GM04504 (cell line): Measurements from ENCODE around the gene RETN.
A peak's percentile ranks its signal among the peaks of the same experiment; 100 is the strongest.

Experiments
- DNase-seq: peaks from one replicate; pipeline ENCODE4 v3.0.0-alpha.2; 2012; ENCODE audit warnings: low read depth

RETN gene

GRCh38 chr19:7668842-7669241, at the start of gene RETN:
Gene RETN (plus strand): TSS chr19:7669049. CDS start chr19:7669327, 278 bp downstream.
- DNase-seq, result no peak

- no peak for DNase-seq
Measured at GRCh38 chr19:7619671-7620441, 49.0 kb upstream of the RETN start.

GRCh38 chr19:7620442-7621412, 48.1 kb upstream of the RETN start:
- DNase-seq, result no peak

GRCh38 chr19:7622933-7623685, 45.7 kb upstream of the RETN start:
- no peak for DNase-seq

- DNase-seq, result no peak
Measured at GRCh38 chr19:7623725-7624603, 44.9 kb upstream of the RETN start.

- no peak for DNase-seq
Measured at GRCh38 chr19:7624810-7625209, 44.0 kb upstream of the RETN start.

GRCh38 chr19:7625763-7626372, 43.0 kb upstream of the RETN start:
- DNase-seq, result no peak

GRCh38 chr19:7627166-7627565, 41.7 kb upstream of the RETN start:
- DNase-seq, result no peak

- no peak for DNase-seq
Measured at GRCh38 chr19:7628589-7629311, 40.1 kb upstream of the RETN start.

- DNase-seq, result peak; percentile 99
Measured at GRCh38 chr19:7629347-7630054, 39.3 kb upstream of the RETN start, which contains the start of the genes PET100 and XAB2. Gene PET100 (plus strand): TSS chr19:7629793. CDS start chr19:7629834, 41 bp downstream. Gene XAB2 (minus strand): TSS chr19:7629545. CDS start chr19:7629527, 18 bp downstream.

- no peak for DNase-seq
Measured at GRCh38 chr19:7631577-7631976, 37.3 kb upstream of the RETN start.

GRCh38 chr19:7632340-7633203, 36.3 kb upstream of the RETN start:
- no peak for DNase-seq

GRCh38 chr19:7633698-7634097, 35.2 kb upstream of the RETN start, which contains the start of gene PCP2:
Gene PCP2 (minus strand): TSS chr19:7633719. CDS start chr19:7633457, 262 bp downstream.
- DNase-seq, result no peak

- no peak for DNase-seq
Measured at GRCh38 chr19:7635670-7636069, 33.2 kb upstream of the RETN start.

- DNase-seq, result no peak
Measured at GRCh38 chr19:7636317-7636690, 32.5 kb upstream of the RETN start.

GRCh38 chr19:7636691-7637373, 32.0 kb upstream of the RETN start, which contains the start of gene STXBP2:
Gene STXBP2 (plus strand): TSS chr19:7637110. CDS start chr19:7637150, 40 bp downstream.
- no peak for DNase-seq
